ENCODE data around the gene ISYNA1.

DNA sequence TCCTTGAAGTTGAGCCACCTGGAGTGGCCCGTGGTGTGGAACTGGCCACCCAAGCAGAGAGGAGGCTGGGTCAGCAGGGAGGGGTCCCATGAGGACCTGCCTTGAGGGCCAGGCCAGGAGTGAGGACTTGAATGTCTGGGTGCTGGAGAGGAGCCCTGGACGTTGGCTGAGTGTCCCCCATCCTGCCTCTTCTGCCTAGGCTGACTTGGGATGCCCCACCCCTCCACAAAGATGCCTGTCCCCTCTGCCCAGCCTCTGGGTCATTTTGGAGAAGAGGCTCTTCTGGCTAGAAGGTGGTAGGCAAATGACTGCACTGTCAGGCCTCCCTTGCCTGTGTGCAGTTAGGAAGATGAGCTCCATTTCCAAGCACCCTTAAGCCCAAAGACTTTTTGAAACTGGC lies 17.0 kb downstream of the ISYNA1 start:
- TF ChIP-seq, protein P1, sequence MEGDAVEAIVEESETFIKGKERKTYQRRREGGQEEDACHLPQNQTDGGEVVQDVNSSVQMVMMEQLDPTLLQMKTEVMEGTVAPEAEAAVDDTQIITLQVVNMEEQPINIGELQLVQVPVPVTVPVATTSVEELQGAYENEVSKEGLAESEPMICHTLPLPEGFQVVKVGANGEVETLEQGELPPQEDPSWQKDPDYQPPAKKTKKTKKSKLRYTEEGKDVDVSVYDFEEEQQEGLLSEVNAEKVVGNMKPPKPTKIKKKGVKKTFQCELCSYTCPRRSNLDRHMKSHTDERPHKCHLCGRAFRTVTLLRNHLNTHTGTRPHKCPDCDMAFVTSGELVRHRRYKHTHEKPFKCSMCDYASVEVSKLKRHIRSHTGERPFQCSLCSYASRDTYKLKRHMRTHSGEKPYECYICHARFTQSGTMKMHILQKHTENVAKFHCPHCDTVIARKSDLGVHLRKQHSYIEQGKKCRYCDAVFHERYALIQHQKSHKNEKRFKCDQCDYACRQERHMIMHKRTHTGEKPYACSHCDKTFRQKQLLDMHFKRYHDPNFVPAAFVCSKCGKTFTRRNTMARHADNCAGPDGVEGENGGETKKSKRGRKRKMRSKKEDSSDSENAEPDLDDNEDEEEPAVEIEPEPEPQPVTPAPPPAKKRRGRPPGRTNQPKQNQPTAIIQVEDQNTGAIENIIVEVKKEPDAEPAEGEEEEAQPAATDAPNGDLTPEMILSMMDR (conservative IDR thresholded peaks at IDR 0.05; ENCODE audit: low read depth, low read length), result no peak
- TF ChIP-seq FOS (IDR thresholded peaks at IDR 0.05; ENCODE audit: low read depth, low read length) (no peak), NFE2L2 (IDR thresholded peaks at IDR 0.05; ENCODE audit: low read depth, low read length) (no peak), POLR2A (IDR thresholded peaks at IDR 0.05; ENCODE audit: low read depth, low read length) (no peak), SMC3 (IDR thresholded peaks at IDR 0.05; ENCODE audit: low read depth, low read length) (no peak), MAZ (IDR thresholded peaks at IDR 0.05; ENCODE audit: borderline replicate concordance, low read depth, low read length) (no peak), RFX5 (IDR thresholded peaks at IDR 0.05; ENCODE audit: low read depth, low read length) (no peak), MXI1 (IDR thresholded peaks at IDR 0.05; ENCODE audit: borderline replicate concordance, low read depth, low read length) (no peak), RAD21 (IDR thresholded peaks at IDR 0.05; ENCODE audit: low read length) (no peak)
- TF ChIP-seq, protein P2, sequence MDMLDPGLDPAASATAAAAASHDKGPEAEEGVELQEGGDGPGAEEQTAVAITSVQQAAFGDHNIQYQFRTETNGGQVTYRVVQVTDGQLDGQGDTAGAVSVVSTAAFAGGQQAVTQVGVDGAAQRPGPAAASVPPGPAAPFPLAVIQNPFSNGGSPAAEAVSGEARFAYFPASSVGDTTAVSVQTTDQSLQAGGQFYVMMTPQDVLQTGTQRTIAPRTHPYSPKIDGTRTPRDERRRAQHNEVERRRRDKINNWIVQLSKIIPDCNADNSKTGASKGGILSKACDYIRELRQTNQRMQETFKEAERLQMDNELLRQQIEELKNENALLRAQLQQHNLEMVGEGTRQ (IDR thresholded peaks at IDR 0.05; ENCODE audit: low read depth, low read length), result no peak
